HFFc6 (cell line): Measurements from ENCODE around the gene MED15. TPM values are rescaled to one million over a fixed set of nuclear protein-coding genes. Genes with fewer than 3 reads are reported as not detected.

Source experiments
- DNase-seq: peaks from one replicate; pipeline ENCODE4 v3.0.0-alpha.2; 2018
- H3K27ac Mint-ChIP-seq: 2 replicates; pipeline ENCODE4 v1.8.0; 2020; ENCODE audit warnings: mild to moderate bottlenecking, mixed read lengths
- H3K27me3 Mint-ChIP-seq: 2 replicates; pipeline ENCODE4 v1.8.0; 2021; ENCODE audit warnings: mild to moderate bottlenecking, moderate library complexity, mixed read lengths; ENCODE audit not compliant: insufficient read depth
- H3K36me3 Mint-ChIP-seq: 2 replicates; pipeline ENCODE4 v1.8.0; 2021; ENCODE audit warnings: low read depth, mixed read lengths
- H3K4me1 Mint-ChIP-seq: 2 replicates; pipeline ENCODE4 v1.8.0; 2020; ENCODE audit warnings: low read depth, mixed read lengths
- H3K4me3 Mint-ChIP-seq: 2 replicates; pipeline ENCODE4 v1.8.0; 2020; ENCODE audit warnings: mild to moderate bottlenecking, moderate library complexity, mixed read lengths
- H3K9me3 Mint-ChIP-seq: 2 replicates; pipeline ENCODE4 v1.8.0; 2020; ENCODE audit warnings: mild to moderate bottlenecking, mixed read lengths
- total RNA-seq, 6 experiments: library from RNA; stranded (reverse); fragmentation: NEBNext Ultra II Directional; extraction: Animal tissue kit (Norgen Biotek cat#: 25700); gene quantifications; 2 replicates in 1 of 6; 3 replicates in 5 of 6; pipeline ENCODE4 v1.2.3, GENCODE V29; 2021
- TF ChIP-seq, protein P1 (sequence below): fragments of 200-600 bp; sonication (generic); IDR thresholded peaks from 2 replicates; pipeline ENCODE4 v1.5.0; 2021; ENCODE audit warnings: antibody characterized with exemption, mild to moderate bottlenecking

Gene MED15
- total RNA-seq, 6 experiments from 2014 or later, result 128 to 148 (median 136) TPM

DNA sequence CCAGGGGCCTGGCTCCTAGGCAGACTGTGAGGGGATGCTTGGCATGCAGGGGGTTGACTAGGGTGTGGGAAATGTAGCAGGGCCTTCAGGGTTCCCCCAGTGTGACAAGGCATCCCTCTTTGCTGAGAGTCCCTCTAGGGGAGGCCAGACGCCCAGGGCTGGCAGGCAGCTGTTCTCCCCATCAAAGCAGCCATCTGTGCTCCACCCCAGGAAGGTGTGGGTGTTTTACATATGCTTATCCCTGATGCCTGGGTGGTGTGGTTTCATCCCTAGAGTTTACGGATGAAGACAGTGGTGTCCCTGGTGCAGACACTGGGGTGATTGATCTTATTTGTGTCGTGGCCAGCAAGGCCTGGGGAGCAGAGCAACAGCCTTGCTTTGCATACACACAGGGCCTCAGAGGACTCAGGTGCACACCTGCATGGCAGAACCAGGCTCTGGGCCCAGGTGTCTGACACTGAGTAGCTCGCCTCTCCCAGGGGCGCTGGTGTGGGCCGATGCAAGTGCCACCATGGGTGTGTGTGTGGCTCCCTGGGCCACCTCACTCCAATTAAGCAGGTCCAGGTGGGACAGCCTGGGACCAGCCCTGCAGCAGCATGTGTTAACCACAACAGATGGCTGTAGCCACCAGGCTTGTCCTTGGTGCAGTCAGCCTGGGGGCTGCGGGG, 74.2 kb downstream of the MED15 start:
- Mint-ChIP-seq H3K27me3 (peaks cover 7% of the 10 kb centered on the region), H3K36me3 (peaks cover 28% of the 10 kb centered on the region), H3K27ac (no peak overlapping the region), H3K4me1 (no peaks in the 10 kb centered on the region), H3K4me3 (no peak overlapping the region), H3K9me3 (no peaks in the 10 kb centered on the region)
- TF ChIP-seq, protein P1, sequence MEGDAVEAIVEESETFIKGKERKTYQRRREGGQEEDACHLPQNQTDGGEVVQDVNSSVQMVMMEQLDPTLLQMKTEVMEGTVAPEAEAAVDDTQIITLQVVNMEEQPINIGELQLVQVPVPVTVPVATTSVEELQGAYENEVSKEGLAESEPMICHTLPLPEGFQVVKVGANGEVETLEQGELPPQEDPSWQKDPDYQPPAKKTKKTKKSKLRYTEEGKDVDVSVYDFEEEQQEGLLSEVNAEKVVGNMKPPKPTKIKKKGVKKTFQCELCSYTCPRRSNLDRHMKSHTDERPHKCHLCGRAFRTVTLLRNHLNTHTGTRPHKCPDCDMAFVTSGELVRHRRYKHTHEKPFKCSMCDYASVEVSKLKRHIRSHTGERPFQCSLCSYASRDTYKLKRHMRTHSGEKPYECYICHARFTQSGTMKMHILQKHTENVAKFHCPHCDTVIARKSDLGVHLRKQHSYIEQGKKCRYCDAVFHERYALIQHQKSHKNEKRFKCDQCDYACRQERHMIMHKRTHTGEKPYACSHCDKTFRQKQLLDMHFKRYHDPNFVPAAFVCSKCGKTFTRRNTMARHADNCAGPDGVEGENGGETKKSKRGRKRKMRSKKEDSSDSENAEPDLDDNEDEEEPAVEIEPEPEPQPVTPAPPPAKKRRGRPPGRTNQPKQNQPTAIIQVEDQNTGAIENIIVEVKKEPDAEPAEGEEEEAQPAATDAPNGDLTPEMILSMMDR, result no peak
- no peak for DNase-seq

DNA sequence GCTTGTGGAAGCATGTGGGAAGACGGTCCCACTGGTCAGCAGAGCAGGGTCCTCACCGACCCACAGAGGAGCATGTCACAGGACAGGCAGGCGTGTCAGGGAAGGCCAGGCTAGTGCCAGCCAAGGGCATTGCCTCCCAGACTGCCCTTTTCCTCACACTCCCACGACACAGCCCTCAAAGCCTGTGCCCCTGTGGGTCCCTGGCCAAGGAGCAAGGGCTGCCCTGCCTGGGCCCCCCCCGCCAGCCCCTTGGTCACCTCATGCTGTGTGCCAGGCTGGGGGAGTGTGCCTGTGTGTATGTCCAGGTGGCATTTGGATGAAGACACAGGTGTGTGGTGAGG, 74.7 kb downstream of the MED15 start:
- TF ChIP-seq, protein P1, result no peak
- H3K4me3 Mint-ChIP-seq, result no peak overlapping the region
- no peaks in the 10 kb centered on the region for H3K9me3 Mint-ChIP-seq
- H3K27me3 Mint-ChIP-seq, result peaks cover 9% of the 10 kb centered on the region
- peaks cover 28% of the 10 kb centered on the region for H3K36me3 Mint-ChIP-seq
- H3K27ac Mint-ChIP-seq, result no peak overlapping the region
- DNase-seq, result no peak
- H3K4me1 Mint-ChIP-seq, result no peaks in the 10 kb centered on the region

DNA sequence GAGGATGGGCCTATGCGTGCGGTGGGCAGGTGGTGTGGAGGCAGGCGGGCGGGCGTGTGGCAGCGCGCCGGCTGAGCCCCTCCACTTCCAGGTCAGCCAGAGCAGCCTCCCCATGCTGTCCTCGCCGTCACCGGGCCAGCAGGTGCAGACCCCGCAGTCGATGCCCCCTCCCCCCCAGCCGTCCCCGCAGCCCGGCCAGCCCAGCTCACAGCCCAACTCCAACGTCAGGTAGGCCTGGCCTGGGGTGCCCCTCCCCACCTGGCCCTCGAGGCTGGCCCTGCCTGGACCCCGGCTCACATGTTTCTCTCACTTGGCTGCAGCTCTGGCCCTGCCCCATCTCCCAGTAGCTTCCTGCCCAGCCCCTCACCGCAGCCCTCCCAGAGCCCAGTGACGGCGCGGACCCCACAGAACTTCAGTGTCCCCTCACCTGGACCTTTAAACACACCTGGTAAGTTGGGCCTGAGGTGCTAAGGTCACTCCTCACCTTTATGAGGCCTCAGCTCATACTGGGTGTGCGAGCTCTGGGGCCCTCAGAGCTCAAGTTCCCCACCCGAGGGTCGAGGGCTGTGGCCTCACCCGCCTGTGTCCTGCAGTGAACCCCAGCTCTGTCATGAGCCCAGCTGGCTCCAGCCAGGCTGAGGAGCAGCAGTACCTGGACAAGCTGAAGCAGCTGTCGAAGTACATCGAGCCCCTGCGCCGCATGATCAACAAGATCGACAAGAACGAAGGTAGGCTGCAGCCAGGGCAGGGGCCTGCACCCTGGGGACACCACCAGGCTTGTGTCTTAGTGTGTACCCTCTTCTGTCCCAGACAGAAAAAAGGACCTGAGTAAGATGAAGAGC, 75.3 kb downstream of the MED15 start:
- no peak overlapping the region for H3K4me3 Mint-ChIP-seq
- no peaks in the 10 kb centered on the region for H3K4me1 Mint-ChIP-seq
- H3K27me3 Mint-ChIP-seq, result peaks cover 9% of the 10 kb centered on the region
- peaks cover 24% of the 10 kb centered on the region for H3K36me3 Mint-ChIP-seq
- TF ChIP-seq, protein P1, result no peak
- H3K9me3 Mint-ChIP-seq, result no peaks in the 10 kb centered on the region
- no peak for DNase-seq
- H3K27ac Mint-ChIP-seq, result no peak overlapping the region

DNA sequence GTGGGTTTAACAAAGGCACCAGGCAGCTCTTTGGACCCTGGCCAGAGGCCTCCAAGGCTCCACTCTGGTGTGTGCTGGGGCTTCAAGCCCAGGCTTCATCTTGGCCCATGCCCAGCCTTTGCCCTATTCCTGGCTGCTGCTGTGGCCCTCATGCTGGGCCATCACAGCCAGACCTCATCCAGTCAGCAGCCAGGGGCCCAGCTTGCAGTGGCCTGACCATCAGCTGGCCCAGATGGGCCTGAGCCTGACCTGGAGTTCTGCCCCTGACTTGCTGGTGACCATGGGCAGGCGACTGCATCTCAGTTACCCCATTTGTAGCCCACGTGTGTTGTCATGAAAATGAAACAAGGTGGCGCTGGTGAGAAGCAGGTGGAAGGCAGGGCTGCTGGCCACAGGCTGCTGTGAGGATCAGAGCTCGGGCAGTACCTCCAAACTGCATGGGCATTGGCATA, 76.1 kb downstream of the MED15 start:
- H3K27ac Mint-ChIP-seq, result no peak overlapping the region
- peaks cover 9% of the 10 kb centered on the region for H3K27me3 Mint-ChIP-seq
- H3K9me3 Mint-ChIP-seq, result no peaks in the 10 kb centered on the region
- DNase-seq, result no peak
- no peak overlapping the region for H3K4me3 Mint-ChIP-seq
- no peaks in the 10 kb centered on the region for H3K4me1 Mint-ChIP-seq
- TF ChIP-seq, protein P1, result peak; percentile 51
- peaks cover 23% of the 10 kb centered on the region for H3K36me3 Mint-ChIP-seq

DNA sequence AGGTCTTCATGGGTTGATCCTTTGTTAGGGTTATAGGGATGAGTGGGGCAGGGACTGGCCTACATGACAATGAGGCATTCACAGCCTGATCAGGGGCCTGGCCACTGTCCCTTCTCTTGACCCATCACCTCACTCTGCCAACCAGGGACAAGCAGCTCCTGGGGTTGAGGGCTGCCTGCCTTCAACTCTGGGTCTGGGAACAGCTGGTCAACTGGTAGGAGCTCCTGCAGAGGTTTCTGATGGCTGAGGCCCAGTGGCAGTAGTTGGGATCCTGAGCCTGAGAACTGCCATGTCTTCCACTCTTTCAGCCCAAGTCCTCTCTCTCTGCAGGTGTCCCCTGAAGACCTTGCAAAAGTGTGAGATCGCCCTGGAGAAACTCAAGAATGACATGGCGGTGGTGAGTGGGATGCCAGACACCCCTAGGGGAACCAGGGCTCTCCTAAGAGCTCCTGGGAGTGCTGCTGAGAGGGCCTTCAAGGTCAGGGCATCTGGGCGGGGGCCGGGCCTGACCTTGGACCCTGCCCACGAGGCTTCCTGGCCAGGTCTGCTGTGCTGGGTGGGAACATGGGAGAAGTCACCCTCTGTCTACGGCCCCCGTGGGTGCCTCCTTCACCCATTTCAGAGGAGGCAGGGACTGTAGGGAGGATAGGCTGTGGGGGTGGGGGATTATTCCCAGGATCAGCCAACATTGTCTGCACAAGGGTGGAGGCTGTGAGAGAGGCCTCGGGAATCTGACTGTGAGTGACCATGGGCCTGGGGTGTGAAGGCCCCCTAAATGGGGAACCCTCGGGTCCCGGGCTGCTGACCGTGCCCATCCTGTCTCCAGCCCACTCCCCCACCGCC, 76.8 kb downstream of the MED15 start:
- Mint-ChIP-seq H3K27me3 (peaks cover 9% of the 10 kb centered on the region), H3K4me1 (no peaks in the 10 kb centered on the region), H3K36me3 (peaks cover 20% of the 10 kb centered on the region), H3K4me3 (no peak overlapping the region), H3K27ac (0 out of 2 replicates have a peak overlapping the region, but pooled peaks have one; percentile 11), H3K9me3 (no peaks in the 10 kb centered on the region)
- no peak for DNase-seq
- TF ChIP-seq, protein P1, result no peak
